Measurements from ENCODE around the gene NUP98.

The NUP98 gene

DNA sequence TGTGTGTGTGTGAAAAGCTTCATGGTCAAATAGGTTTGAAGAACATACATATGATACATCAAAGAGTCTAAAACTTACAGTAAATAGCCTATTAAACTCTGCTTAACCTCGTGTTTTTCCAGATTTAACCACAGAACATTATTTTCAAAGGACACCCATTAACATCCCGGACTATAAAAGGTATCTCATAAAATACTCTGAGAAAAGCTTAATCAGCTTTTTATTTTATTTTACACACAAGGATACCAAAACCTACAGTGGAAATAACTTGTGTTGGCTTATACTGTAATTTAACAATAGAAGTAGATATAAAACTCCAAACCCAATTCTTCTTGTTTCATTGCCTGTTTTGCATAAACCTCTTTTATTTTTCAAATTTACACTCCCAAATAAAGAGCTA is 76.4 kb downstream of the NUP98 start:
- Mint-ChIP-seq H3K27me3 (ENCODE audit: low read depth) (no peaks in the 10 kb centered on the region), H3K27ac (no peak overlapping the region), H3K4me1 (no peaks in the 10 kb centered on the region)

DNA sequence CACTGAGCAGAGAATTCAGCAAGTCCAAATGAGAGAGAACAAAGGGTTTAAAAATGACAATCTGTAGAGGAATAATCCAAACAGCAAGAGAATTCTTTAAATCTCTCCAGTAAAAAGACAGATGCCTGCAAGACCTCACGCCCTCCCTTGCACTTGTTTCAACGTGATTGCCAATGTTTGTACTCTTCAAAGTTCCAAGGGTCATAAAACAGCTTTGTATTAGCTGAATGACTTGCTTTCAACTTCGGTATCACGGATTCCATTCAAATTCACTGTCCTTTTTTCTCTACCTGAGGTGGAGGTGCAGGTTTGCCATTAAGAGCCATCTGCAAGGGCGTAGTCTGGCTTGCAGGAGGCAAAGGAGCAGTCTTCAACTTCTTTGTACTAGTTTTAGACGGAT is 85.1 kb downstream of the NUP98 start:
- TF ChIP-seq, protein P1, sequence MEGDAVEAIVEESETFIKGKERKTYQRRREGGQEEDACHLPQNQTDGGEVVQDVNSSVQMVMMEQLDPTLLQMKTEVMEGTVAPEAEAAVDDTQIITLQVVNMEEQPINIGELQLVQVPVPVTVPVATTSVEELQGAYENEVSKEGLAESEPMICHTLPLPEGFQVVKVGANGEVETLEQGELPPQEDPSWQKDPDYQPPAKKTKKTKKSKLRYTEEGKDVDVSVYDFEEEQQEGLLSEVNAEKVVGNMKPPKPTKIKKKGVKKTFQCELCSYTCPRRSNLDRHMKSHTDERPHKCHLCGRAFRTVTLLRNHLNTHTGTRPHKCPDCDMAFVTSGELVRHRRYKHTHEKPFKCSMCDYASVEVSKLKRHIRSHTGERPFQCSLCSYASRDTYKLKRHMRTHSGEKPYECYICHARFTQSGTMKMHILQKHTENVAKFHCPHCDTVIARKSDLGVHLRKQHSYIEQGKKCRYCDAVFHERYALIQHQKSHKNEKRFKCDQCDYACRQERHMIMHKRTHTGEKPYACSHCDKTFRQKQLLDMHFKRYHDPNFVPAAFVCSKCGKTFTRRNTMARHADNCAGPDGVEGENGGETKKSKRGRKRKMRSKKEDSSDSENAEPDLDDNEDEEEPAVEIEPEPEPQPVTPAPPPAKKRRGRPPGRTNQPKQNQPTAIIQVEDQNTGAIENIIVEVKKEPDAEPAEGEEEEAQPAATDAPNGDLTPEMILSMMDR (IDR thresholded peaks at IDR 0.05; ENCODE audit: unreplicated experiment in 3 of 3) = no peak
- Mint-ChIP-seq H3K36me3 (ENCODE audit: low read depth) (peaks cover 71% of the 10 kb centered on the region), H3K27me3 (ENCODE audit: low read depth) (no peaks in the 10 kb centered on the region), H3K9me3 (no peaks in the 10 kb centered on the region), H3K4me1 (no peaks in the 10 kb centered on the region), H3K4me3 (no peak overlapping the region), H3K27ac (no peak overlapping the region)

More for the DNA sequence above, 76.4 kb downstream of the NUP98 start:
- H3K4me3 Mint-ChIP-seq = no peak overlapping the region
- TF ChIP-seq, protein P1 (IDR thresholded peaks at IDR 0.05; ENCODE audit: unreplicated experiment in 3 of 3) = no peak
- peaks cover 9% of the 10 kb centered on the region for H3K9me3 Mint-ChIP-seq
- peaks cover 88% of the 10 kb centered on the region for H3K36me3 Mint-ChIP-seq (ENCODE audit: low read depth)

DNA sequence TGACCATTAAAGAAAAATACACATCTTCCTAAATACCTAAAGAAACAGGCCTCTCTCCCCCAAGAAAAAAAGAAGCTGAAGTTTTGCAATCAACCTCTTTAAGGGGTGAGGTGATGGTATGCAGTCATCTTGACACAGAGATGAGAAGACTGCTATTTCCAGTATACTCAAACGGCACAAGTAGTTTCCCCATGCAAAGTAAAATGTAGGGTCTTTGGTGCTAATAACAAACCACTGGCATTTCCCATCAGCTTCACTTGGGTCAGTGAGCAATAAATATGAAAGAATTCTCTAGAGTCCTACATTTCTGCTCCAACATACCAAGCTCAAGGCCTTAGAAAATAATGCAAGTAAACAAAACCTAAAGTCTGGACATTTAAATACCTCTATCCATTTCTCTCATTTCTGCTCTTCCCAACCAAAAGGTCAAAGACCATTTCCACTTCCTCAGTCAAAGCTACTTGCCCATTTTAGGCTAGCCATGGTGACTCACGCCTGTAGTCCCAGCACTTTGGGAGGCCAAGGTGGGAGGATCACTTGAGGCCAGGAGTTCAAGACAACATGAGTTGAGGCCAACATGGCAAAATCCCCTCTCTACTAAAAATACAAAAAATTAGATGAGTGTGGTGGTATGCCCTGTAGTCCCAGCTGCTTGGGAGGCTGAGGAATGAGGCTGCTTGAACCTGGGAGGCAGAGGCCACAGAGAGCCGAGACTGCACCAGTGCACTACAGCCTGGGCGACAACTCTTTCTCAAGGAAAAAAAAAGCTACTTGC is 86.7 kb downstream of the NUP98 start:
- TF ChIP-seq, protein P1 (IDR thresholded peaks at IDR 0.05; ENCODE audit: unreplicated experiment in 3 of 3) = no peak
- no peaks in the 10 kb centered on the region for H3K9me3 Mint-ChIP-seq
- H3K4me3 Mint-ChIP-seq = no peak overlapping the region
- H3K27me3 Mint-ChIP-seq (ENCODE audit: low read depth) = no peaks in the 10 kb centered on the region
- no peak overlapping the region for H3K27ac Mint-ChIP-seq
- H3K4me1 Mint-ChIP-seq = no peaks in the 10 kb centered on the region
- peaks cover 70% of the 10 kb centered on the region for H3K36me3 Mint-ChIP-seq (ENCODE audit: low read depth)

DNA sequence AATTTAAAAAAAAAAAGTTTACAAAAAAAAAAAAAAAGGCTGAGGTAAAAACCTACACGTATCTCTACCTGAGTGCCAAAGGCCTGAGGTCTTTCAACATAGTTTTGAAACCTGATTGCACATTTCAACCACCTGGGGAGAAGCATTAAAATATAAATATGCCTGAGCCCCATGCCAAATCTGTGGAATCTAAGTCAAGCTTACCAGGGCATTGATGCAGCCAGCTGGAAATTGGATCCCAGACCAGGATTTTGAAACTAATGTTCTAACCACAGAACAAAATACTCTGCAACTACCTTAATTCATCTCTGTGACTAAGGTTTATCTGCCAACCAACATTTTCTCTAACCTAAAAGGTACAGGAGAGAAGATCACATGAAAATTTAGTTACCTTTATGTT is 87.4 kb downstream of the NUP98 start:
- H3K27me3 Mint-ChIP-seq (ENCODE audit: low read depth) = no peaks in the 10 kb centered on the region
- no peak overlapping the region for H3K4me3 Mint-ChIP-seq
- H3K27ac Mint-ChIP-seq = no peak overlapping the region
- peaks cover 71% of the 10 kb centered on the region for H3K36me3 Mint-ChIP-seq (ENCODE audit: low read depth)
- H3K4me1 Mint-ChIP-seq = no peaks in the 10 kb centered on the region
- no peaks in the 10 kb centered on the region for H3K9me3 Mint-ChIP-seq
- TF ChIP-seq, protein P1 (IDR thresholded peaks at IDR 0.05; ENCODE audit: unreplicated experiment in 3 of 3) = no peak

DNA sequence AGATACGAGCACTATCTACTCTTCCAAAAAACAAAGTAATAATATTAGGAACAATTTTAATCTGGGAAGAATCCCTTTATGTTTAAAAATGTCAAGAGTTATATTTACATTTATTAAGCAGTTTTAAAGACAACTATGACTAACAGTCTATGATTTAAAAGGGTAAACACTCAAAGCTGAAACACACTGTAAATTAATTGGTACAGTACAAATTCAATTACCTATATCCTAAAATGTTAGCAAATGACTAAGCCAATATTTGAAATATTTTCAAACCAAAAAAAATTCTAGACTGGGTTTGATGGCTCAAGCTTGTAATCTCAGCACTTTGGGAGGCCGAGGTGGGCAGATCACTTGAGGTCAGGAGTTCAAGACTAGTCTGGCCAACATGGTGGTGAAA is 90.2 kb downstream of the NUP98 start:
- H3K36me3 Mint-ChIP-seq (ENCODE audit: low read depth) = peaks cover 68% of the 10 kb centered on the region
- no peaks in the 10 kb centered on the region for H3K4me1 Mint-ChIP-seq
- no peak overlapping the region for H3K4me3 Mint-ChIP-seq

More for the DNA sequence above, 90.2 kb downstream of the NUP98 start:
- Mint-ChIP-seq H3K27me3 (ENCODE audit: low read depth) (no peaks in the 10 kb centered on the region), H3K9me3 (no peaks in the 10 kb centered on the region), H3K27ac (no peak overlapping the region)
- TF ChIP-seq, protein P1 (IDR thresholded peaks at IDR 0.05; ENCODE audit: unreplicated experiment in 3 of 3) = no peak

All from nephron (organoid).